IMR-90 (cell line): ENCODE results near the gene TOMM34. TPM values are rescaled to one million over a fixed set of nuclear protein-coding genes. Genes with fewer than 3 reads are reported as not detected.

Source experiments
- ATAC-seq: fragments of 200-7000 bp; cut with Tn5 transposase; 2 replicates; pipeline ENCODE4 v1.9.1; 2020; ENCODE audit warnings: low read depth, mild to moderate bottlenecking, moderate library complexity
- BruUV-seq: library from RNA; stranded (reverse); fragments of 400-500 nt; replicated peaks from 2 replicates; lab custom pipeline; 2021; lab: Mats Ljungman, UMichigan
- CTCF ChIA-PET: fragments of 300-600 bp; formaldehyde crosslinking; extraction: SDS; loops from one replicate; lab custom pipeline; 2021; ENCODE audit warnings: antibody characterized with exemption; lab: Yijun Ruan, JAX
- POLR2A ChIA-PET: fragments of 300-600 bp; sonication (Branson Sonifier 250); formaldehyde crosslinking; loops from one replicate; lab custom pipeline; 2022; ENCODE audit warnings: antibody characterized with exemption; ENCODE audit not compliant: unreplicated experiment; lab: Charles Lee
- DNase-seq: peaks from one replicate; pipeline ENCODE4 v3.0.0; 2013
- H2AFZ ChIP-seq: replicated peaks from 2 replicates; pipeline ENCODE3; 2013; ENCODE audit warnings: low read length, mild to moderate bottlenecking; ENCODE audit not compliant: poor library complexity
- H2AK5ac ChIP-seq: 2 replicates; pipeline ENCODE4 v1.6.1; 2013; ENCODE audit warnings: low read depth, low read length, inconsistent platforms
- H2AK9ac ChIP-seq: replicated peaks from 2 replicates; pipeline ENCODE3; 2013; ENCODE audit warnings: mild to moderate bottlenecking, low read depth, low read length, moderate library complexity; ENCODE audit not compliant: poor library complexity
- H2BK120ac ChIP-seq: 2 replicates; pipeline ENCODE4 v1.6.1; 2013; ENCODE audit warnings: low read depth, low read length, inconsistent platforms
- H2BK15ac ChIP-seq: 3 replicates; pipeline ENCODE4 v1.6.1; 2013; ENCODE audit warnings: low read depth, low read length, inconsistent platforms
- H2BK20ac ChIP-seq: 2 replicates; pipeline ENCODE4 v1.6.1; 2013; ENCODE audit warnings: low read depth, mild to moderate bottlenecking, inconsistent platforms, low read length, moderate library complexity
- H2BK5ac ChIP-seq: 2 replicates; pipeline ENCODE4 v1.6.1; 2013; ENCODE audit warnings: mild to moderate bottlenecking, low read depth, low read length, inconsistent platforms; ENCODE audit not compliant: poor library complexity, severe bottlenecking
- H3K14ac ChIP-seq: replicated peaks from 2 replicates; pipeline ENCODE4 v1.6.1; 2013; ENCODE audit warnings: low read depth, low read length, inconsistent platforms
- H3K18ac ChIP-seq: 2 replicates; pipeline ENCODE4 v1.6.1; 2013; ENCODE audit warnings: low read depth, low read length, control low read depth
- H3K23ac ChIP-seq: 2 replicates; pipeline ENCODE4 v1.6.1; 2013; ENCODE audit warnings: low read depth, low read length, inconsistent platforms
- H3K27ac ChIP-seq: 2 replicates; pipeline ENCODE4 v1.5.1; 2013; ENCODE audit warnings: mild to moderate bottlenecking, control low read depth, low read length; ENCODE audit not compliant: insufficient read depth
- H3K27me3 ChIP-seq: 2 replicates; pipeline ENCODE4 v1.6.1; 2013; ENCODE audit warnings: low read length; ENCODE audit not compliant: control insufficient read depth, insufficient read depth
- H3K36me3 ChIP-seq: 2 replicates; pipeline ENCODE4 v1.6.1; 2013; ENCODE audit warnings: low read length, mixed read lengths; ENCODE audit not compliant: control insufficient read depth, insufficient read depth
- H3K4ac ChIP-seq: 2 replicates; pipeline ENCODE4 v1.6.1; 2013; ENCODE audit warnings: low read depth, low read length, inconsistent platforms
- H3K4me1 ChIP-seq: 2 replicates; pipeline ENCODE4 v1.6.1; 2013; ENCODE audit warnings: low read length, mixed read lengths; ENCODE audit not compliant: control insufficient read depth, insufficient read depth
- H3K4me2 ChIP-seq: 2 replicates; pipeline ENCODE4 v1.6.1; 2013; ENCODE audit warnings: low read depth, mild to moderate bottlenecking, control low read depth, low read length, moderate library complexity
- H3K4me3 ChIP-seq: 2 replicates; pipeline ENCODE4 v1.5.1; 2013; ENCODE audit warnings: low read depth, mild to moderate bottlenecking, control low read depth, low read length, moderate library complexity; ENCODE audit not compliant: insufficient read depth
- H3K56ac ChIP-seq: 2 replicates; pipeline ENCODE4 v1.6.1; 2013; ENCODE audit warnings: low read length, inconsistent platforms; ENCODE audit not compliant: insufficient read depth; ENCODE audit errors: extremely low read depth
- H3K79me1 ChIP-seq, 2 experiments: 2 replicates each; pipeline ENCODE4 v1.6.1; 2013; ENCODE audit warnings: low read length in 2 of 2, inconsistent platforms in 1 of 2, low read depth in 1 of 2
- H3K9ac ChIP-seq: 2 replicates; pipeline ENCODE4 v1.6.1; 2013; ENCODE audit warnings: low read depth, low read length, control low read depth
- H3K9me1 ChIP-seq: 2 replicates; pipeline ENCODE4 v1.6.1; 2013; ENCODE audit warnings: low read length, inconsistent platforms; ENCODE audit not compliant: insufficient read depth
- H3K9me3 ChIP-seq: 2 replicates; pipeline ENCODE4 v1.6.1; 2013; ENCODE audit warnings: low read length; ENCODE audit not compliant: control insufficient read depth, insufficient read depth
- H4K20me1 ChIP-seq: 2 replicates; pipeline ENCODE4 v1.6.1; 2013; ENCODE audit warnings: low read length, inconsistent platforms; ENCODE audit not compliant: insufficient read depth
- H4K5ac ChIP-seq: 2 replicates; pipeline ENCODE4 v1.6.1; 2013; ENCODE audit warnings: mild to moderate bottlenecking, low read depth, low read length, control low read depth
- H4K8ac ChIP-seq, 2 experiments: 2 replicates each; pipeline ENCODE4 v1.6.1; 2013; ENCODE audit warnings: low read depth in 2 of 2, low read length in 2 of 2, control low read depth in 1 of 2, inconsistent platforms in 1 of 2
- H4K91ac ChIP-seq: 2 replicates; pipeline ENCODE4 v1.6.1; 2013; ENCODE audit warnings: low read depth, low read length, inconsistent platforms; ENCODE audit not compliant: insufficient read depth
- CTCF ChIP-seq: conservative IDR thresholded peaks from 2 replicates; pipeline ENCODE4 v1.5.1; 2012; ENCODE audit warnings: mild to moderate bottlenecking, low read depth, low read length, improper control_type of control experiment
- MAFK ChIP-seq: IDR thresholded peaks from 2 replicates; pipeline ENCODE4 v1.6.1; 2012; ENCODE audit warnings: low read depth, low read length, improper control_type of control experiment
- MXI1 ChIP-seq: IDR thresholded peaks from 2 replicates; pipeline ENCODE4 v1.6.1; 2012; ENCODE audit warnings: low read depth, mild to moderate bottlenecking, low read length, moderate library complexity, borderline replicate concordance
- RAD21 ChIP-seq: IDR thresholded peaks from 2 replicates; pipeline ENCODE4 v1.6.1; 2012; ENCODE audit warnings: low read length, improper control_type of control experiment
- RCOR1 ChIP-seq: IDR thresholded peaks from 2 replicates; pipeline ENCODE4 v1.6.1; 2012; ENCODE audit warnings: mild to moderate bottlenecking, low read length, improper control_type of control experiment; ENCODE audit not compliant: insufficient replicate concordance
- RFX5 ChIP-seq: IDR thresholded peaks from 2 replicates; pipeline ENCODE4 v1.8.0; 2012; ENCODE audit warnings: low read depth, mild to moderate bottlenecking, low read length, moderate library complexity
- SMC3 ChIP-seq: fragments of 150-350 bp; IDR thresholded peaks from 2 replicates; pipeline ENCODE4 v1.6.1; 2016; ENCODE audit warnings: low read depth, mild to moderate bottlenecking, antibody characterized with exemption, low read length, moderate library complexity
- whole genome bisulfite sequencing, 2 experiments: methylation state at CpG; one replicate each; pipeline versions ENCODE4 v1.1.5 to v1.1.7; 2013; ENCODE audit warnings: missing lambda C conversion rate in 2 of 2; ENCODE audit not compliant: insufficient read length in 1 of 2; ENCODE audit errors: extremely low coverage in 2 of 2; 5-methylcytosine and 5-hydroxymethylcytosine counted together
- dilution Hi-C: fragments of 300-500 bp; cut with HindIII; formaldehyde crosslinking; loops from one replicate; pipeline ENCODE4 v1.14.3; 2018; ENCODE audit warnings: low sequenced_read_pairs; ENCODE audit not compliant: unreplicated experiment
- in situ Hi-C: fragments of 300-500 bp; cut with MboI; formaldehyde crosslinking; loops from 3 replicates; pipeline ENCODE4 v1.14.3; 2019; ENCODE audit warnings: low sequenced_read_pairs, inconsistent platforms, mixed read lengths
- intact Hi-C: fragments of 100-400 bp; cut with micrococcal nuclease; formaldehyde crosslinking; loops from 2 replicates; pipeline ENCODE4 v1.10.0; 2022
- polyA plus RNA-seq, 3 experiments: library from polyadenylated mRNA; depleted of rRNA; stranded (reverse); fragments of >200 nt; gene quantifications; 2 replicates each; pipeline ENCODE4 v1.2.3, GENCODE V29; 2012; ENCODE audit warnings: low replicate concordance in 1 of 3
- total RNA-seq: library from RNA; depleted of rRNA; stranded (reverse); fragments of >200 nt; gene quantifications from 2 replicates; pipeline ENCODE4 v1.2.3, GENCODE V29; 2012
- TF ChIP-seq, protein P1 (sequence below): fragments of 150-350 bp; IDR thresholded peaks from 2 replicates; pipeline ENCODE4 v1.6.1; 2016; ENCODE audit warnings: low read depth, mild to moderate bottlenecking, low read length, moderate library complexity, borderline replicate concordance

TOMM34 gene
- total and polyA plus RNA-seq, 2 of the 4 experiments (the other 2 are of a cell fraction), result 97.5 to 101 TPM

GRCh38 chr20:44936510-44936909 is 23.7 kb downstream of the TOMM34 start:
- dilution Hi-C loops, result no loop called here
- no peak for TF ChIP-seq MAFK
- no peak for TF ChIP-seq RCOR1
- TF ChIP-seq, protein P1, sequence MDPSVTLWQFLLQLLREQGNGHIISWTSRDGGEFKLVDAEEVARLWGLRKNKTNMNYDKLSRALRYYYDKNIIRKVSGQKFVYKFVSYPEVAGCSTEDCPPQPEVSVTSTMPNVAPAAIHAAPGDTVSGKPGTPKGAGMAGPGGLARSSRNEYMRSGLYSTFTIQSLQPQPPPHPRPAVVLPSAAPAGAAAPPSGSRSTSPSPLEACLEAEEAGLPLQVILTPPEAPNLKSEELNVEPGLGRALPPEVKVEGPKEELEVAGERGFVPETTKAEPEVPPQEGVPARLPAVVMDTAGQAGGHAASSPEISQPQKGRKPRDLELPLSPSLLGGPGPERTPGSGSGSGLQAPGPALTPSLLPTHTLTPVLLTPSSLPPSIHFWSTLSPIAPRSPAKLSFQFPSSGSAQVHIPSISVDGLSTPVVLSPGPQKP, result no peak
- TF ChIP-seq RFX5, result no peak
- no peak for TF ChIP-seq CTCF
- no peak for TF ChIP-seq MXI1
- TF ChIP-seq SMC3, result no peak
- no peak for TF ChIP-seq RAD21
- CTCF ChIA-PET, result interaction anchor here (0.7 kb wide), 1 partner anchor 10 kb away, joined by 3 read pairs; no protein-coding TSS in a partner anchor

More at GRCh38 chr20:44936510-44936909, 23.7 kb downstream of the TOMM34 start:
- Histone ChIP-seq H3K14ac (no peak overlapping the region), H3K23ac (no peak overlapping the region), H4K20me1 (no peaks in the 10 kb centered on the region), H3K9me1 (peaks cover 9% of the 10 kb centered on the region; the same call in 1 of the 2 replicates), H3K4me3 (no peak overlapping the region), H3K9me3 (no peaks in the 10 kb centered on the region), H2BK15ac (no peak overlapping the region), H3K4me2 (no peak overlapping the region), H2BK20ac (no peak overlapping the region), H4K91ac (no peak overlapping the region), H3K4me1 (no peaks in the 10 kb centered on the region), H2AK5ac (no peak overlapping the region), H3K56ac (no peak overlapping the region), H3K9ac (no peak overlapping the region), H2AK9ac (no peak overlapping the region), H2BK5ac (no peak overlapping the region), H3K18ac (no peak overlapping the region), H3K36me3 (peaks cover 46% of the 10 kb centered on the region), H2AFZ (no peak overlapping the region), H3K4ac (no peak overlapping the region), H3K27ac (no peak overlapping the region), H3K79me1 (no peaks in the 10 kb centered on the region), H3K27me3 (no peaks in the 10 kb centered on the region), H4K5ac (no peak overlapping the region), H2BK120ac (no peak overlapping the region), H4K8ac (no peak overlapping the region)
- BruUV-seq, result no TSS peak
- WGBS, 2 experiments, result 81% methylated on average over 3 of the region's 10 CpGs; no CpG with 5 or more reads in 1 of the 2 experiments
- in situ Hi-C loops (no loop called here), intact Hi-C loops (no loop called here)
- POLR2A ChIA-PET, result no interaction called here
- DNase-seq (no peak), ATAC-seq (no peak)
